WI38 (cell line): Measurements from ENCODE around the gene UNC79.

Experiments used
- H3K4me3 ChIP-seq: 2 replicates; pipeline ENCODE4 v1.5.1; 2011; ENCODE audit warnings: low read depth, mild to moderate bottlenecking, control low read depth, low read length
- TF ChIP-seq, protein P1 (sequence below): IDR thresholded peaks from 2 replicates; pipeline ENCODE4 v1.5.1; 2012; ENCODE audit warnings: low read depth, mild to moderate bottlenecking, control low read depth, low read length

Gene UNC79

DNA sequence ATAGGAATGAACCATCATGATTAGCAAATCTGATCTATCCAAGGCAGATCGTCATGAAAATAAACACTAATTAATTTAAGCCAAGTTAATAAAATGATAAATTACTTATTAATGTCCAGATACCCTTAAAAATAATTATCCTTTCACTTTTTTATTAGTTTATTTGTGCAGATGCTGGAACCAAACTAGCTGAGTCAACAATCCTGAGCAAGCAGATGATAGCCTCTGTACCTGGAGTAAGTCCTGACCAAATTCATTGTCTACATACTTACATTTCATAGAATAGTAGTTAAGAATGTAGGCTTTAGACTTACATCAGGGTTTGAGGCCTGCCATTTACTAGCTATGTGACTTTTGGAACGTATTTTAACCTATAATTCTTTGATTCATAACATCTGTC lies 251.7 kb downstream of the UNC79 start:
- TF ChIP-seq, protein P1, sequence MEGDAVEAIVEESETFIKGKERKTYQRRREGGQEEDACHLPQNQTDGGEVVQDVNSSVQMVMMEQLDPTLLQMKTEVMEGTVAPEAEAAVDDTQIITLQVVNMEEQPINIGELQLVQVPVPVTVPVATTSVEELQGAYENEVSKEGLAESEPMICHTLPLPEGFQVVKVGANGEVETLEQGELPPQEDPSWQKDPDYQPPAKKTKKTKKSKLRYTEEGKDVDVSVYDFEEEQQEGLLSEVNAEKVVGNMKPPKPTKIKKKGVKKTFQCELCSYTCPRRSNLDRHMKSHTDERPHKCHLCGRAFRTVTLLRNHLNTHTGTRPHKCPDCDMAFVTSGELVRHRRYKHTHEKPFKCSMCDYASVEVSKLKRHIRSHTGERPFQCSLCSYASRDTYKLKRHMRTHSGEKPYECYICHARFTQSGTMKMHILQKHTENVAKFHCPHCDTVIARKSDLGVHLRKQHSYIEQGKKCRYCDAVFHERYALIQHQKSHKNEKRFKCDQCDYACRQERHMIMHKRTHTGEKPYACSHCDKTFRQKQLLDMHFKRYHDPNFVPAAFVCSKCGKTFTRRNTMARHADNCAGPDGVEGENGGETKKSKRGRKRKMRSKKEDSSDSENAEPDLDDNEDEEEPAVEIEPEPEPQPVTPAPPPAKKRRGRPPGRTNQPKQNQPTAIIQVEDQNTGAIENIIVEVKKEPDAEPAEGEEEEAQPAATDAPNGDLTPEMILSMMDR: no peak
- no peak overlapping the region for H3K4me3 ChIP-seq

DNA sequence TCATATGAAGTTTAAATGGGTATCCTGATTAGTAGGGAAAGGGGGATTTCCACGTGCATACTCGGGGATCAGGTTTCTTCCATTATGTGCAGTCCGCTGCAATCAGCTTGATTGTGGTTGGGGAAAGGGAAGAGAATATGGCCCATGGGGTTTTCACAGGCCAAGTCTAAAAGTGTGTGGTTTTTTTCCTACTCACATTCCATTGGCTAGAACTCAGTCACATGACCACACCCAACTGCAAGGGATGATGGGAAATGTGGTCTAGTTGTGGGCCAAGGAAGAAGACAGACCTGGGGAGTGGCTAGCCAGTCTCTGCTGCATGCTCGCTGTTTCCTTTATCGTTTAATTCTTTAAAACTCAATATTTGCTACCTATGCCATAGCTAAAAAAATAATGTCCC lies 252.5 kb downstream of the UNC79 start:
- H3K4me3 ChIP-seq: no peak overlapping the region
- TF ChIP-seq, protein P1: no peak

DNA sequence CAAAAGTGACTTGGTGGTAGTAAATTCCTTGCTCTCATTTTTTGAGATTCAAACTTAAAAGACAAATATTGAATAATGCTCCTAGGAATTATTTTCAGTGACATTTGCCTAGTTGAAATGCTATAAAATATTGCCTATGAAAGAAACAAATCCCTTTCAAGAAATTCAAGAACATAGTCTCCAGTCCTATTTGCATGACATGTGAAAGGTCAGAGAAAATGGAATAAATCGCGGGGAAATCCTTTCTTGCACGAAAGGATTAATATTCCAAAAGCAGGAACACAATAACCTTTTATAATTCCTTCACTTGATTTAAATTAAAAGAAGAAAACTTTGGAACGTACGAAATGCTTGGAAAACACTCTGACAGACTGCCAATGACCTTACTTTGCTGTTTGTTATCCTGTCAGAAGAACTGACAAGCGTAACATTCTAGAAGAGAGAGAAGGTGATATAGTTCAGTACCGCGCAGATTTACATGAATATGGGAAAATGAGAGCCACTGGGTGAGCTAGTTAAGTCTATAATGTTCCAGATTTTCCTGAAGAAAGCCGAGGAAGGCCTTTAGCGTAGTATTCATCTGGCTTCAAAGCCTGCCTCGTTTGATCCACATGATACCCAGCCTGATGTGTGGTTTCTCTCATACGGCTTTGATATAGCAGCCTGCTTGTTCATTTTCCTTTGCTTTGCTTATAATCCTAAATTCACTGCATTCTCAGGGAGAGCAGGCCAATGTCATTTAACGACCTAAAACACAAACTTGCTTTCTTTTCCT lies 254.6 kb downstream of the UNC79 start:
- H3K4me3 ChIP-seq: no peak overlapping the region
- TF ChIP-seq, protein P1: no peak

DNA sequence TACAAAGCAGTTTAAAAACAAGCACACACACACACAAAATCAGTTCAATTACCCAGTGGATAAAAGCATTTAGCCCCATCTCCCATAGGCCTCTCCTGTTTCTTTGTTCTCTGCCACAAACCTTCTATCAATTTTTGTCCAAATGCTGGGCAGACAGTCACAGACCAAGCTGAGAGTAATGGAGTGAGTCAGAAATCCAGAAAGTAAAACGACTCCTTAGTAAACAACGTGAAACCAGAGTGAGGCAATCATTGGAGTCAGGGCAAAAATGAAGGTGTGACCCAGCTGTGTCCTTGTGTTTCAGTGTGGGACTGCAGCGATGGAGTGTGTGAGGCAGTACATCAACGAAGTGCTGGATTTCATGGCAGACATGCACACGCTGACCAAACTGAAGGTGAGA lies 255.5 kb downstream of the UNC79 start:
- H3K4me3 ChIP-seq: no peak overlapping the region
- TF ChIP-seq, protein P1: no peak

DNA sequence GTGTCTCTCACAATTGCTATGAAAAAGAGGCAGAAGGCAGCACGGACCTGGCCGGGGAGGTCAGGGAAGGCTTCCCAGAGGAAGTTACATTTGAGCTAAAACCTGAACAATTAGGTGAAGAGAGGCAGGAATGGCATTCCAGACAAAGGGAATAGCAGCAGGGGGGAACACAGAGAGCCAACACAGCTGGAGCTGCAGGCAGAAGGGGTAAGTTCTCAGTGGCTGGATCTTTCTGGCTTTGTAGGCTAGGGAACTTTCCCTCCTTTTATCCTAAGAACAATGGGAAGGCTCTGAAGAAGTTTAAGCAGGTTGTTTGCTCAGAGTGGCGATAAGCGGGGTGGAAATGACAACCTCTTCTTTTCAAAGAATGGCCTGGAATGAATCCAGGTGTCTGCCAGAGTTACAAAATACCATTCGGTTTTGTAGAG lies 257.5 kb downstream of the UNC79 start:
- no peak overlapping the region for H3K4me3 ChIP-seq
- TF ChIP-seq, protein P1: no peak

DNA sequence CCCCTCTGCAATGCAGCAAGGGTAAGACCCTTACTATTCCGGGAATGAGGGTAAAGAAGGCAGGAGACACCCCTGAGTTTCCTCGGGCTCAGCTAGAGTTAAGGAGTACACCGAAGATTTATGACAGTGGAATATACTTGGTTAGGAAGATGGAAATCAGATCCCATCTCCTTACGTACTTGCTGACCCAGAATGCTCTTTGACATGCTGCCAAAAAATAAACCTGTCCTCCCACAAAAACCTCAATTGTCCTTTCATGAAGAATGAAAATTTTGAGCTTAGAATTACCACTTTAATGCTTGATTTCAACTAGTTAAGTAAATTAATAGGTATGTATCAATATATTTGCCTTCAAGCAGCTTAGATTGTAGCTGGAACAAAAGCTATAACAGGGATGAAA lies 258.1 kb downstream of the UNC79 start:
- H3K4me3 ChIP-seq: no peak overlapping the region
- TF ChIP-seq, protein P1: no peak

DNA sequence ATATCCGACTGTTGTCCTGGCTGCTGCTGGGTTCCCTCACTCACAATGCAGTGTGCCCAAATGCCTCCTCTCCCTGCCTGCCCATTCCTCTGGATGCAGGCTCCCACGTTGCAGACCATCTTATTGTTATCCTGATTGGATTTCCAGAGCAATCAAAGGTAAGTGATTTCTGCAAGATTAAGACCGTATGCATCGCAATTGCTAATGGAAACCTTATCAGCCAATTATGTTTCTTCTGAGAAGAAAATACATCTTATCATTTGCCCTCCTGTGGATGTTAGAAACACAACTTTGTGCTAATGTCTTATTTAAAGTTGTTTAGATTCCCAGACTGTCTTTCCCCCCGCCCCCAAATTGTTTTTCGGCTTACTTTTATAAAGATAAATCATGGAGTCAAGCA lies 259.4 kb downstream of the UNC79 start:
- H3K4me3 ChIP-seq: no peak overlapping the region
- TF ChIP-seq, protein P1: no peak
